ENCODE results near the gene CHD5.

CHD5 gene

DNA sequence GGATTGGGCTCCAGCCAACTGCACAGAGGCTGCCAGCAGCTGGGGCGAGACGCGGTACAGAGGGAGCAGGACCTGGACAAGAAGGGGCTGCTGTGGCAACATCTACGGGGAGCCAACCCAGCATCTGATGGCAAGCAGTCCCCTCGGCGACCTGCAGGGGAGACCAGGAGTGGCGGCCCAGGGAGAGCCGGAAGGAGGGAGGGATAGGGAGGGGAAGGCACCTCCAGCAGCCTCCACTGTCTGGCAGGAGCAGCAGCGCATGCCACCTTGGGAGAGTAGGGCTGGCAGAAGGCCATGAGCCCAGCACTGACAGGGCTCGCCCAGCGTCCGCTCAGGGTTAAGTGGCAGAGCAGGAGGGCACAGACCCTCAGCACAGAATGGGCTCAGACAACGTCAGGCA, 17.3 kb downstream of the CHD5 start:
- TF ChIP-seq GATA3 (IDR thresholded peaks at IDR 0.05; ENCODE audit: low read depth, low read length) (no peak), GATA2 (IDR thresholded peaks at IDR 0.05; ENCODE audit: low read depth, low read length) (no peak)

DNA sequence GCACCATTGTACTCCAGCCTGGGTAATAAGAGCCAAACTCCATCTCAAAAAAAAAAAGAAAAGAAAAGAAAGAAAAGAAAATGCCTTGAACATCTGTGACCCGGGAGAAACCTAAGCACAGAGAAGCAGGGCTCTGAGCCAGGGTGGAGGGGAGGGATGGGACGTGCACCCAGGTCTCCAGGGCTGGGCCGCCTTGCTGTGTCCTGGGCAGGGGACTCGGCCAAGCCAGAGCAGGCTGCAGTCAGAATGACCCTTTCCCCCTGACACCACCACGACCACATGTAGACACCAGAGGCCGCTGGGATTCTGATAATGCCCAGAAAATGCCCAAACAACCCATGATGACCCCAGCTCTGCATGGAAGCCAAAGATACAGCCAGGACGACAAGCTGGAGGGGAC, 17.8 kb downstream of the CHD5 start:
- TF ChIP-seq GATA2 (IDR thresholded peaks at IDR 0.05; ENCODE audit: low read depth, low read length) = no peak

DNA sequence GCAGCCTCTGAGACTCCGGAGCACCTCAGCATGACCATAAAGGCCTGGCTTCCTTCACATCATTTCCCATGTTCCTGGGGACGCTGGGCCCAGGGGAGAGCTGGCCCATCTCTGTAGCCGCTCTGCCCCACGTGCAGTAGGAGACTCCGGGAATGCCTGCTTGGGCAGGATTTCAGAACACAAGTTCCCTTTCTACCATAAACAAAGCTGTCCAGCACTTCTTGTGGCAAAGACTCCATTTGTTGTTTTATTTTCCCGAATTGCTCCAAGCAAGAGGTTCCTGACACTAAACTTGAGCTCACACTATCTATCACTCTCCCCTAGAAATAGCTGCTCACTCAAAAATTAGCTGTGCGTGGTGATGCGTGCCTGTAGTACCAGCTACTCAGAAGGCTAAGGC, 21.9 kb downstream of the CHD5 start:
- TF ChIP-seq GATA3 (IDR thresholded peaks at IDR 0.05; ENCODE audit: low read depth, low read length) = no peak
- TF ChIP-seq GATA2 (IDR thresholded peaks at IDR 0.05; ENCODE audit: low read depth, low read length) = no peak

DNA sequence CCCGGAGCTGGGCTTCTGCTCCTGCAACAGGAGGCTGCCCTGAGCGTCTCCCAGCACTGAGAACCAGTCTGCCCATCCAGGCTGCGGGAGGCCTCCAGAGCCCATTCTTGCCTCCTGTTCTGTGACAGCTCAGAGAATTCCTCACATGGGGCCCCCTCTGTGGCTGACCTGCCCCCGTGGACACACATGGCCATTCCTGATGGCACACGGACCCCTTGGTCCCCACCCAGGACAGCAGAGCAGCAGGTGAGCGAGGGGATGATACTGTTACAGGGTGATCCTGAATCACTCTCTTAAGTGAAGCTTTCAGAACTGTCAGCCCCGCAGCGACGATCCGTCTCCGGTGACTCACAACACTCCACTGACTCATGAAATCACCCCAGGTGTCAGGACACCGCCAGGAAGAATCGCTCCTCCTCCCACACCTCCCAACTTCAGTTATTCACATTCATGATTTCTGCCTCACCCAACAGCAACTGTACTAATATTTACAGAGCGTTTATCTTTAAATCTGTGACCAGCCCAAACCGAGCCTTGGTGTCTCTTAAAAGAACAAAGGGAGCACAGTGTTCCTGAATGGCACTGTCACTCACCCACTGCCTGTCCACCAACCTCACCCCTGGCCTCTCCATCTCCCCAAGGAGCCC, 22.5 kb downstream of the CHD5 start:
- TF ChIP-seq GATA3 (IDR thresholded peaks at IDR 0.05; ENCODE audit: low read depth, low read length) = no peak
- no peak for TF ChIP-seq GATA2 (IDR thresholded peaks at IDR 0.05; ENCODE audit: low read depth, low read length)

DNA sequence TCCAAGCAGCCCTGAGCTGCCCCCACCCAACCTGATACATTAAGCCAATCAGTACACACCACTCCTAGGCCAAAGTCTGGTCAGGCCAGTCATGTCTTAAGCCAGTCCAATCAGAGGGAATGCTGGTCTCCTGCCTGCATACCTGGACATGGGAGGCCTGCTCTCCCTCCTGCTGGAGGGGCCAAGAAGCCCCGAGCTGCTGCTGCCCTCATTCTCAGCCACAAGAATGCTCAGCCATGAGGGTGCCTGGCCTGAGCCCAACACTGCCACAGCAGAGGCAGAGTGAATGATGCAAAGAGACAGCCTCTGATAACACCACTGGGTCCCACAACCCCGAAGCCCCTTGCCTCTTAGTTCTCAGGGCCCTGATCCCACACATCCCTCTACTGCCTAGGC, 23.0 kb downstream of the CHD5 start:
- TF ChIP-seq GATA2 (IDR thresholded peaks at IDR 0.05; ENCODE audit: low read depth, low read length) (no peak), GATA3 (IDR thresholded peaks at IDR 0.05; ENCODE audit: low read depth, low read length) (no peak)

DNA sequence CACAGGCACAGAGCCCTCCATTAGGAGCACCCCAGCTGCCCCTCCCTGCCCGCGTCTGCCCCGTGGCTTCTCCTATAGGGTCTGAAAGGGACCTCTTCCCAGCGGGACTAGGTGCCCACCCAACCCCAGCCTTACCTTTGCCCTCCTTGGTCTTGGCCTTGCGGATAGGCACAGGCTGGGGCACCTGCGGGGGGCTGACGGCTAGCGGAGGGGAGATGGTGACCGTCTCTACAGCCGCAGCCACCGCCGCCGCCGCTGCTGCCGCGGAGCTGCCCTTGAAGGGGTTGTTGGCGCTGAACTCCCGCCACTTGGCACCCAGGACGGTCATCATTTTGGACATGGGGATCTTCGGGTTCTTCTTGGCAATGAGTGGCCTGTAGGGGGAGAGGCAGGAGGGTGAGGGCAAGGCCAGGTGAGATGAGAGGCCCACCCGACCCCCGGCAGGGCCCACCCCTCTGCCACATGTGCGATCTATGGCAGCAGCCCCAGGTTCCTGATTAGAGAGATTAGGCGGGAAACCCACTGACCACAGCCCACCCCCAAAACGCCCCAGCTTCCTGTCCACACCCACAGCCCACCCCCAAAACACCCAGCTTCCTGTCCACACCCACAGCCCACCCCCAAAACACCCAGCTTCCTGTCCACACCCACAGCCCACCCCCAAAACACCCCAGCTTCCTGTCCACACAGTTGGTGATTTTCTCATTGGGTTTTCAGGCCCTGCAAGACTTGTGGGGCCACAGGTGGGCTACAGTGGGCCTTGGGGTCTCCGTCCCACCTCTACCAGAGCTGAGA, 25.4 kb downstream of the CHD5 start:
- TF ChIP-seq GATA3 (IDR thresholded peaks at IDR 0.05; ENCODE audit: low read depth, low read length) (no peak), GATA2 (IDR thresholded peaks at IDR 0.05; ENCODE audit: low read depth, low read length) (no peak)

DNA sequence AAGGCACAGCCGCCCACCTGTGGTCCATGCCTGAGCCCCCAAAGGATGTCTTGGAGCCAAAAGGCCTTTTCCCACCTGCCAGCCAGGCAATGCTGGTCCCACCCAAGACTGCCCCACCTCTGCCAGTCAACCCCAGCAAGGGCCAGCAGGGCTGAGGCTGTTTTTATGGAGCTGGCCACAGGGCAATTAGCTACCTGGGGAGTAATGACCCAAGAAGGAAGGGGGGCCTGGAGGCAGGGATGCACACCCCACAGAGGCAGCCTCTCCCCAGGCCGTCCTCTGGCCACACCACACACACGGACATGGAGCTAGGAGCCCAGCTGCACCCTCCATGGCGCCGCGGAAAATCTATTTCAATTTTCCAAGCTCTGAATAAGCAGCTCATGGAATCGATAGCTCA, 27.2 kb downstream of the CHD5 start:
- TF ChIP-seq GATA2 (IDR thresholded peaks at IDR 0.05; ENCODE audit: low read depth, low read length) (no peak), GATA3 (IDR thresholded peaks at IDR 0.05; ENCODE audit: low read depth, low read length) (no peak)

DNA sequence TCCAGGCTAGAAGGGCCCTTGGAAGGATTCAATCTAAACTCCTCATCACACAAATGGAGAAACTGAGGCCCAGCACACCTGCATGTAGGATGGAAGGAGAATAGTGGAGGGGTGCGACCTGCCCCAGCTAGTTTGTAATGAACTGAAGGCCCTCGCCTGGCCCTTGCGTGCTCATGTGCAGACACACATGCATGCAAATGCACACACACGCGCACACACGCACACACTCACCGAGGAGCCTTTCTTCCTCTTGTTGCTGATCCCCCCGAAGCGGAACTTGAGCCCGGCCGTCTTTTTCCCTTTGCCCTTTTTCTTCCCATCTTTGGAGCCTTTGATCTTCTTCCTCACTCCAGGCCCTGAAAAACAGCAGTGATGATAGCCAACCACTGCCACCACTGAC, 27.9 kb downstream of the CHD5 start:
- TF ChIP-seq GATA3 (IDR thresholded peaks at IDR 0.05; ENCODE audit: low read depth, low read length) (no peak), GATA2 (IDR thresholded peaks at IDR 0.05; ENCODE audit: low read depth, low read length) (no peak)

DNA sequence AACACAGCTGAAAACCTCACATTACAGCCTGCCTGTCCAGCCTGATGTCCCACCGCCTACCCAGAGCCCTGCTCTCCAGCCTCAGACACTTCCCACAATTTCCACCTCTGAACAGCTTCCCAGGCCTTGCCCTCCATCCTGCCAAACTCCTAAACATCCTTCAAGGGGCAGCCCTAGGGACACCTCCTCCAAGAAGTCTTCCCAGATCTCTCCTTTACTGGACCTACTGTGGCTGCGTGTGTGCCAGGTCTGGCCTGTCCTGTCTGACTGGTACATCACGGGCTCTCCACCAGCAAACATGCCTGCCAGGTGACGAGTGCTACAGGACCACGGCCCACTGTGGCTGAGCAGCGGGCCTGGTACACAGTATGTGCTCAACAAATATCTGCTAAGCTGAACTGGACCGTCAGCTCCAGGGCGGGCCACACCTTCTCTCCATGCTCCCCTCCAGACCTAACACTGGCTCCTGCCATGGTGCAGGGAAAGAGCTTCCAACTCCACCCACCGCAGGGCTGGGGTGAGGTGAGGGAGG, 28.8 kb downstream of the CHD5 start:
- TF ChIP-seq GATA2 (IDR thresholded peaks at IDR 0.05; ENCODE audit: low read depth, low read length) = no peak
- TF ChIP-seq GATA3 (IDR thresholded peaks at IDR 0.05; ENCODE audit: low read depth, low read length) = no peak

DNA sequence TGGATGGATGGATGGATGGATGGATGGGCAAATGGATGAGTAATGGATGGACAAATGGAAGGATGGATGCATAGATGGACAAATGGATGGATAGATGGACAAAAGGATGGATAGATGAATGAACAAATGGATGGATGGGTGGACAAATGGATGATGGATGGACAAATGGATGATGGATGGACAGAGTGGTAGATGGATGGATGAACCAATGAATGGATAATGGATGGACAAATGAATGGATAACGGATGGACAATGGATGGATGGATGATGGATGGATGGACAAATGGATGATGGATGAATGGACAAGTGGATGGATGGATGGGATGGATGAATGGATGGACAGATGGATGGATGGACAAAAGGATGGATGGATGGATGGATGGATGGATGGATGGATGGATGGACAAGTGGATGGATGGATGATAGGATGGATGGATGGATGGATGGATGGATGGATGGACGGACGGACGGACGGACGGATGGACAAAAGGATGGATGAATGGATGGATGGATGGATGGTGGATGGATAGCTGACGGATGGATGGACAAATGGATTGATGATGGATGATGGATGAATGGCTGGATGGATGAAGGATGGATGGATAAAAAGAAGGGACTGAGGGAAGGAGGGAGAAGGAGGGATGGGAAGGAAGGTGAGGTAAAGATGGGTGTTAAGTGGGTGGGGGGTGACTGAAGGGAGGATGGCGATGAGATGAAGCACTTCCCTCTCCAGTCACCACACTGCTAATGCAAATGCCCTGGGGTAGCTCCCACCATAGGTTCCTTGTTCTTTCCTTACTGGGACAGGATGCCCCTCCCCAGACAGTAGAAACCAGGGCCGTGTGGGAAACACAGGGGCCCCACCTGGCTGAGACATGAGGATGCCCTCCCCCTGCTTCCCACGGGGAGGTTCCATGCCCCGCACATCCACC, 29.8 kb downstream of the CHD5 start:
- TF ChIP-seq GATA3 (IDR thresholded peaks at IDR 0.05; ENCODE audit: low read depth, low read length) (no peak), GATA2 (IDR thresholded peaks at IDR 0.05; ENCODE audit: low read depth, low read length) (no peak)

DNA sequence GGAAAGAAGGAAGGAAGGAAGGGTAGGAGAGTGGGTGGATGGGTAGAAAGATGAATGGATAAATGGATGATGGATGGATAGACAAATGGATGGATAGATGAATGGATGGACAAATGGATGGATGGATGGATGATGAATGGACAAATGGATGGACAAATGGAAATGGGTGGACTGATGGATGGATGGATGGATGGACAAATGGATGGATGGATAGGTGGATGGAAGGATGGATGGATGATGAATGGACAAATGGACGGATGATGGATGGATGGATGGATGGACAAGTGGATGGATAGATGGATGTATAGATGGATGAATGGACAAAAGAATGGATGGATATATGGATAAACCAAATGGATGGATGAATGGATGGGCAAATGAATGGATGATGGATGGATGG, 30.5 kb downstream of the CHD5 start:
- TF ChIP-seq GATA2 (IDR thresholded peaks at IDR 0.05; ENCODE audit: low read depth, low read length) (no peak), GATA3 (IDR thresholded peaks at IDR 0.05; ENCODE audit: low read depth, low read length) (no peak)

DNA sequence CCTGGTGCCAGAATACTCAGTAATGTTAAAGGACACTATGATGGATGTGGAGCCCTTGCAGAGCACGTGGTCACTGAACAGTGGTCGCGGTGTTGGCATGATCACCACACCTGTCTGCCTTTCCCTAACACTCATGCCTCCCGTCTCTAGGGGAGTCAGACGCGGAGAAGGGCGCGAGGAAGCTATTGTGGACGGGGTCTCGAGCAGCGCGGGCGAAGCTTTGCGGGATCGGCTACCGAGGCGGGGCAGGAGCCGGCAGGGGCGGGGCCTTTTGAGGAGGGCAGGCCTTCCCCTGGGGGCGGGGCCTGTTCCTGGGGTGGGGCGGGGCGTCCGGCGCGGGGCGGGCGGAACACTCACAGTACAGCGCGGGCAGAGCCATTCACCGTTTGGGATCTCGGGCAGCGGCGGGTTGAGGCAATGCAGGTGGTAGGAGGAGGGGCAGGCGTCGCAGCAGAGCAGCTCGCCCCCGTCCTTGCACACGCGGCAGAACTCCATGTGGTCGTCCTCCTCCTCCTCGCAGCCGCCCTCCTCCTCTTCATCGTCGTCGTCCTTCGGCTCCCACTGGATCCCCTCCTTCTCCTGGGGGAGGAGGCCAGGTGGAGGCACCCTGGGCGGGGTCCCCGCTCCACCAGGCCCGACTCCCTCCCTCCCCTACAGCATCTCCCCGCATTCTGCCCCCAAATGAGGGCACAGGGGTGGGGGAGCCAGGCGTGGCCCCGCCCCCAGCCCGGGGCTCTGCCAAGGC, 31.5 kb downstream of the CHD5 start:
- TF ChIP-seq GATA2 (IDR thresholded peaks at IDR 0.05; ENCODE audit: low read depth, low read length) = no peak

DNA sequence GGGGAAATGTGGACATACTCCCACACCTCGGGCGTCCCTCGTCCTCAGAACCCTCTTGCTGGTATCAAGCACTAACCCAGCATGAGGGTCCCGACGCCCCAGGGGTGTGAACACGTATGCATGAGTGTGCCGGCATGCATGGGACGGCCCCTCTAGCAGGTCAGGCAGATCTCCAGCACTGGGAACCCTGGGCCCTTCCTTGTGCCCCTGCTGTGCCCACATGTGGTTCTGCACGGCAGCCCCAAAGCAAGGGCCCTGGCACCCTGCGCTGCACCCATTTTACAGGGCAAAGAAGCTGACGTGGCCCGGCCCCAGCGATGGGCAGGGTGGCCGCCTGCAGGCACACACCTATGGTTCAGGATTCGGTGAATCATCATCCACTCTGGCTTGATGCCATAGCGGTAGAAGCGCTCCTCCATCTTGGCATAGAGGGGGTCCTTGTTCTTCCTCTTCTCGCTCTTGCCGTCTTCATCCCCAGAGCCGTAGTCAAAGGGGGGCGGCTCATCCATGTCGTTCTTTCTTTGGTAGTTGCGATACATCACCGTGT, 34.2 kb downstream of the CHD5 start:
- TF ChIP-seq GATA3 (IDR thresholded peaks at IDR 0.05; ENCODE audit: low read depth, low read length) = no peak
- no peak for TF ChIP-seq GATA2 (IDR thresholded peaks at IDR 0.05; ENCODE audit: low read depth, low read length)

Data from SH-SY5Y (cell line).